OCI-LY1 (cell line): ENCODE measurements around the gene ST6GALNAC3.

Experiments used
- H2AFZ ChIP-seq: fragments of 200-600 bp; sonication (generic), shearing (Covaris generic); 2 replicates; pipeline ENCODE4 v1.6.0; 2014; ENCODE audit warnings: antibody characterized with exemption, mild to moderate bottlenecking, low read length
- H3F3A ChIP-seq: fragments of 200-600 bp; sonication (generic), shearing (Covaris generic); 2 replicates; pipeline ENCODE4 v1.6.0; 2014; ENCODE audit warnings: mild to moderate bottlenecking, antibody characterized with exemption, low read length, moderate library complexity; ENCODE audit not compliant: insufficient read depth
- H3K27ac ChIP-seq: fragments of 200-600 bp; sonication (generic); 2 replicates; pipeline ENCODE4 v1.5.1; 2014; ENCODE audit warnings: low read length, mixed run types, mild to moderate bottlenecking, low read depth; ENCODE audit not compliant: poor library complexity, severe bottlenecking
- H3K27me3 ChIP-seq: fragments of 200-600 bp; sonication (generic); 2 replicates; pipeline ENCODE4 v1.6.0; 2014; ENCODE audit warnings: antibody characterized with exemption, mild to moderate bottlenecking, low read length, moderate library complexity; ENCODE audit not compliant: insufficient read depth
- H3K36me3 ChIP-seq: fragments of 200-600 bp; sonication (generic); 2 replicates; pipeline ENCODE4 v1.6.1; 2014; ENCODE audit warnings: mild to moderate bottlenecking, antibody characterized with exemption, low read length, moderate library complexity, mixed read lengths; ENCODE audit not compliant: insufficient read depth
- H3K4me1 ChIP-seq: fragments of 200-600 bp; sonication (generic); 2 replicates; pipeline ENCODE4 v1.5.1; 2014; ENCODE audit warnings: mild to moderate bottlenecking, low read length, moderate library complexity; ENCODE audit not compliant: insufficient read depth, severe bottlenecking
- H3K4me2 ChIP-seq: fragments of 200-600 bp; sonication (generic), shearing (Covaris generic); 2 replicates; pipeline ENCODE4 v1.6.1; 2014; ENCODE audit warnings: low read length
- H3K4me3 ChIP-seq: fragments of 200-600 bp; sonication (generic); 2 replicates; pipeline ENCODE4 v1.5.1; 2014; ENCODE audit warnings: low read length, low read depth, mild to moderate bottlenecking, mixed read lengths; ENCODE audit not compliant: poor library complexity, severe bottlenecking
- H3K79me2 ChIP-seq: fragments of 200-600 bp; shearing (Covaris generic); 2 replicates; pipeline ENCODE4 v1.6.1; 2016; ENCODE audit warnings: mixed run types, low read length, mixed read lengths; ENCODE audit not compliant: insufficient read depth
- H3K9ac ChIP-seq: fragments of 200-600 bp; sonication (generic), shearing (Covaris generic); 2 replicates; pipeline ENCODE4 v1.6.1; 2014; ENCODE audit warnings: mild to moderate bottlenecking, low read length, mixed read lengths
- H3K9me2 ChIP-seq: fragments of 200-600 bp; sonication (generic), shearing (Covaris generic); 2 replicates; pipeline ENCODE4 v1.6.1; 2014; ENCODE audit warnings: low read depth, mild to moderate bottlenecking, low read length, mixed read lengths
- H3K9me3 ChIP-seq: fragments of 200-600 bp; shearing (Covaris generic); 2 replicates; pipeline ENCODE4 v1.6.1; 2014; ENCODE audit warnings: low read length, mixed read lengths
- H4K20me1 ChIP-seq: fragments of 200-600 bp; sonication (generic), shearing (Covaris generic); 2 replicates; pipeline ENCODE4 v1.6.0; 2016; ENCODE audit warnings: mild to moderate bottlenecking, low read length; ENCODE audit not compliant: insufficient read depth
- EZH2 ChIP-seq: fragments of 200-600 bp; sonication (generic), shearing (Covaris generic); IDR thresholded peaks from 2 replicates; pipeline ENCODE4 v1.8.0; 2017; ENCODE audit warnings: borderline replicate concordance, mixed run types, mild to moderate bottlenecking, antibody characterized with exemption, low read length, moderate library complexity, mixed read lengths
- TF ChIP-seq, protein P1 (sequence below): fragments of 200-600 bp; sonication (generic), shearing (Covaris generic); IDR thresholded peaks from 2 replicates; pipeline ENCODE4 v1.5.1; 2017; ENCODE audit warnings: mild to moderate bottlenecking, antibody characterized with exemption, low read length, moderate library complexity, mixed read lengths

Gene ST6GALNAC3

DNA sequence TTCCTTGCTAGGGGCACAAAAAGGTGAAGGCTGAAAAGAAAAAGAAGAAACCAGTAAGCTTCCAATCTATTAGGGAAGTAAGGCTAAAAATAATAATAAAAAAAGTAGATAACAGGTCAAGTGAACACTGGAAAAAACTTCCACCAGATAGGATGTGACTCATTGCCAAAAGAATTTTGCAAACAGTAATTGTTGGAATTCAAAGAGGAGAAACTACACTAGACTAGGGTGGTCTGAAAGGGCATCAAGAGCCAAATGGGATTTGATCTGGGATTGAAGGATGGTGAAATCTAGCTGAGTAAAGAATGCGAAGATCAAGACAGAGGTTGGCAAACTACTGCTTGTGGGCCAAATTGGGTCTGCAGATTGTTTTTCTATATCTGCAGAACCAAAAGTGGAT lies 6.0 kb upstream of the ST6GALNAC3 start:
- Histone ChIP-seq H4K20me1 (no peaks in the 10 kb centered on the region), H2AFZ (no peak overlapping the region), H3F3A (no peaks in the 10 kb centered on the region), H3K9me2 (no peaks in the 10 kb centered on the region), H3K4me1 (no peaks in the 10 kb centered on the region), H3K27ac (no peak overlapping the region), H3K9ac (no peak overlapping the region), H3K4me2 (no peak overlapping the region), H3K9me3 (no peaks in the 10 kb centered on the region), H3K79me2 (no peaks in the 10 kb centered on the region), H3K27me3 (no peaks in the 10 kb centered on the region; the same call in 1 of the 2 replicates), H3K36me3 (no peaks in the 10 kb centered on the region), H3K4me3 (no peak overlapping the region)
- no peak for TF ChIP-seq EZH2
- TF ChIP-seq, protein P1, sequence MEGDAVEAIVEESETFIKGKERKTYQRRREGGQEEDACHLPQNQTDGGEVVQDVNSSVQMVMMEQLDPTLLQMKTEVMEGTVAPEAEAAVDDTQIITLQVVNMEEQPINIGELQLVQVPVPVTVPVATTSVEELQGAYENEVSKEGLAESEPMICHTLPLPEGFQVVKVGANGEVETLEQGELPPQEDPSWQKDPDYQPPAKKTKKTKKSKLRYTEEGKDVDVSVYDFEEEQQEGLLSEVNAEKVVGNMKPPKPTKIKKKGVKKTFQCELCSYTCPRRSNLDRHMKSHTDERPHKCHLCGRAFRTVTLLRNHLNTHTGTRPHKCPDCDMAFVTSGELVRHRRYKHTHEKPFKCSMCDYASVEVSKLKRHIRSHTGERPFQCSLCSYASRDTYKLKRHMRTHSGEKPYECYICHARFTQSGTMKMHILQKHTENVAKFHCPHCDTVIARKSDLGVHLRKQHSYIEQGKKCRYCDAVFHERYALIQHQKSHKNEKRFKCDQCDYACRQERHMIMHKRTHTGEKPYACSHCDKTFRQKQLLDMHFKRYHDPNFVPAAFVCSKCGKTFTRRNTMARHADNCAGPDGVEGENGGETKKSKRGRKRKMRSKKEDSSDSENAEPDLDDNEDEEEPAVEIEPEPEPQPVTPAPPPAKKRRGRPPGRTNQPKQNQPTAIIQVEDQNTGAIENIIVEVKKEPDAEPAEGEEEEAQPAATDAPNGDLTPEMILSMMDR, result no peak

DNA sequence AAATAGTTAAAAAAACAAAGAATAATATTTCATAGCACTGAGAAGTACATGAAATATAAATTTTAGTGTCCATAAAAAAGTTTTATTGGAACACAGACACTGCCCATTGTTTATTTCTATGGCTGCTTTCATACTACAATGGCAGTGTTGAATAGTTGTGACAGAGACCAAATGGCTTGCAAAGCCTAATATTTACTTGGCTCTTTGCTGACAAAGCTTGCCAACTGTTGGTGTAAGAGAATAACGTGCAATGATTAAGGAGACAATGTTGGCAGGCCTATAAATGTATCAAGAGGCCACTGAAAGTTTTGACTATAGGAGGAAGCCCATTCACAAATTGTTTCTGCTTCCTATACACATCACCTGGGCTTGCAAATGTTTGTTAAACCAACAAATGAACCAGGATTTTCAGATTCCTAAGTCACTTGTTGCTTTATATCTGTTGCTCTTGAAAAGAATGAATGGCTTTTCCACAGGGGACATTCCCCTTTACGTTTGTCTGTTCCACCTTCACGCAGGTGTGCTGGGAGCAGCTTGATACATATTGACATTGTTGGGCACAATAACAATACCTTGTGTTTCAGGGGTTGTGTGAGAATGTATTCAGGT lies 5.5 kb upstream of the ST6GALNAC3 start:
- Histone ChIP-seq H3K79me2 (no peaks in the 10 kb centered on the region), H4K20me1 (no peaks in the 10 kb centered on the region), H3K9me3 (no peaks in the 10 kb centered on the region), H3K4me1 (no peaks in the 10 kb centered on the region), H3K9ac (no peak overlapping the region), H3K27ac (no peak overlapping the region), H3K9me2 (no peaks in the 10 kb centered on the region), H3K4me2 (no peak overlapping the region), H3K27me3 (no peaks in the 10 kb centered on the region; the same call in 1 of the 2 replicates), H2AFZ (no peak overlapping the region), H3F3A (no peaks in the 10 kb centered on the region), H3K36me3 (no peaks in the 10 kb centered on the region), H3K4me3 (no peak overlapping the region)
- TF ChIP-seq EZH2, result no peak
- TF ChIP-seq, protein P1, result no peak

DNA sequence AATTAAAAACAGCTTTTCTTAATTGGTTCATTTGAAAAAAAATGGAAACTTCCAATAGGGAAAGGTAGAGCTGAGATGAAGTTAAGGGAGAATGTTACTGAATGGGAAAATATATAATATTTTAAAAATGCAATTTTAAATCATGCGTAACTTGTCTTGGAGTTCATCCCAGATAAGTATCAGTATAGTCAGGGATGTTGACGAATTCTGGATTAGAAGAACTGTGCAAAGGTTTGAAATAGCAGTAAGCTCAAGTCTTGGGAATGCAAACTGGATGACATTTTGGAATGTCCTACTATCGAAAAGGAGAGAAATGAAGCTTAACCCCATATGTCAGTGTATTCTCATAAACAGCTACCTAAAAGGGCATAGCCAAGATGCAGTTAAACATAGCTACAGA lies 4.0 kb upstream of the ST6GALNAC3 start:
- H3K4me1 ChIP-seq, result no peaks in the 10 kb centered on the region
- no peaks in the 10 kb centered on the region for H3K79me2 ChIP-seq
- no peaks in the 10 kb centered on the region for H3K9me2 ChIP-seq
- no peaks in the 10 kb centered on the region for H3K9me3 ChIP-seq
- no peak overlapping the region for H3K4me3 ChIP-seq
- H2AFZ ChIP-seq, result no peak overlapping the region
- no peak overlapping the region for H3K4me2 ChIP-seq
- H4K20me1 ChIP-seq, result no peaks in the 10 kb centered on the region
- no peak overlapping the region for H3K9ac ChIP-seq
- no peaks in the 10 kb centered on the region; the same call in 1 of the 2 replicates for H3K27me3 ChIP-seq
- no peak for TF ChIP-seq EZH2
- TF ChIP-seq, protein P1, result no peak
- no peaks in the 10 kb centered on the region for H3F3A ChIP-seq
- no peak overlapping the region for H3K27ac ChIP-seq
- no peaks in the 10 kb centered on the region for H3K36me3 ChIP-seq
